Trophoblast cell (in vitro differentiated cells and primary cell): ENCODE measurements around the gene CRIM1.

Experiments used
- DNase-seq, 2 donors: peaks; one replicate each; pipeline ENCODE4 v3.0.0-alpha.2; 2016
- H2AFZ ChIP-seq: 2 replicates; pipeline ENCODE4 v1.6.1; 2013; ENCODE audit warnings: low read length, moderate library complexity, mild to moderate bottlenecking; ENCODE audit not compliant: insufficient read depth, poor library complexity
- H2AK5ac ChIP-seq: 2 replicates; pipeline ENCODE4 v1.6.1; 2013; ENCODE audit warnings: mild to moderate bottlenecking, low read length
- H2BK120ac ChIP-seq: 2 replicates; pipeline ENCODE4 v1.6.1; 2013; ENCODE audit warnings: low read length, mild to moderate bottlenecking, moderate library complexity; ENCODE audit not compliant: insufficient read depth, poor library complexity
- H2BK12ac ChIP-seq: 2 replicates; pipeline ENCODE4 v1.6.1; 2013; ENCODE audit warnings: mild to moderate bottlenecking, low read length, moderate library complexity
- H2BK5ac ChIP-seq: 2 replicates; pipeline ENCODE4 v1.6.1; 2013; ENCODE audit warnings: low read length, low read depth, moderate library complexity, mild to moderate bottlenecking; ENCODE audit not compliant: poor library complexity
- H3K14ac ChIP-seq: 2 replicates; pipeline ENCODE4 v1.6.1; 2013; ENCODE audit warnings: mild to moderate bottlenecking, low read length
- H3K18ac ChIP-seq: 2 replicates; pipeline ENCODE4 v1.6.1; 2013; ENCODE audit warnings: mild to moderate bottlenecking, low read length
- H3K23ac ChIP-seq: 2 replicates; pipeline ENCODE4 v1.6.1; 2013; ENCODE audit warnings: low read length
- H3K27ac ChIP-seq: 2 replicates; pipeline ENCODE4 v1.5.1; 2013; ENCODE audit warnings: low read depth, mild to moderate bottlenecking, inconsistent platforms, low read length, moderate library complexity
- H3K27me3 ChIP-seq: 2 replicates; pipeline ENCODE4 v1.6.1; 2013; ENCODE audit warnings: inconsistent platforms, mild to moderate bottlenecking, low read length, moderate library complexity; ENCODE audit not compliant: insufficient read depth
- H3K36me3 ChIP-seq, 2 experiments: 1 replicate in 1 of 2; 2 replicates in 1 of 2; pipeline ENCODE4 v1.6.1; 2013; ENCODE audit warnings: low read length in 2 of 2, mild to moderate bottlenecking in 2 of 2, moderate library complexity in 1 of 2; ENCODE audit not compliant: insufficient read depth in 2 of 2, control insufficient read depth in 1 of 2
- H3K4ac ChIP-seq: 2 replicates; pipeline ENCODE4 v1.6.1; 2013; ENCODE audit warnings: low read depth, mild to moderate bottlenecking, low read length, moderate library complexity
- H3K4me1 ChIP-seq, 2 experiments: 1 replicate in 1 of 2; 2 replicates in 1 of 2; pipeline ENCODE4 v1.6.1; 2013; ENCODE audit warnings: low read length in 2 of 2, mild to moderate bottlenecking in 2 of 2, moderate library complexity in 1 of 2; ENCODE audit not compliant: insufficient read depth in 2 of 2, control insufficient read depth in 1 of 2
- H3K4me2 ChIP-seq: 2 replicates; pipeline ENCODE4 v1.6.1; 2013; ENCODE audit warnings: inconsistent platforms, mild to moderate bottlenecking, low read length, moderate library complexity
- H3K4me3 ChIP-seq: 2 replicates; pipeline ENCODE4 v1.5.1; 2013; ENCODE audit warnings: mild to moderate bottlenecking, low read depth, low read length, inconsistent platforms
- H3K79me1 ChIP-seq: one replicate; pipeline ENCODE4 v1.6.1; 2013; ENCODE audit warnings: low read length
- H3K79me2 ChIP-seq: 2 replicates; pipeline ENCODE4 v1.6.1; 2013; ENCODE audit warnings: low read length, mild to moderate bottlenecking; ENCODE audit not compliant: control insufficient read depth, insufficient read depth, poor library complexity
- H3K9ac ChIP-seq: 2 replicates; pipeline ENCODE4 v1.6.1; 2013; ENCODE audit warnings: mild to moderate bottlenecking, low read length
- H3K9me3 ChIP-seq: 2 replicates; pipeline ENCODE4 v1.6.1; 2013; ENCODE audit warnings: low read depth, mild to moderate bottlenecking, control low read depth, inconsistent platforms, low read length; ENCODE audit not compliant: insufficient read depth
- H4K12ac ChIP-seq: 2 replicates; pipeline ENCODE4 v1.6.1; 2013; ENCODE audit warnings: low read depth, mild to moderate bottlenecking, low read length, moderate library complexity
- H4K8ac ChIP-seq: 2 replicates; pipeline ENCODE4 v1.6.1; 2013; ENCODE audit warnings: low read depth, mild to moderate bottlenecking, low read length, moderate library complexity
- H4K91ac ChIP-seq: one replicate; pipeline ENCODE4 v1.6.1; 2013; ENCODE audit warnings: low read depth, mild to moderate bottlenecking, low read length, moderate library complexity
- WGBS: extraction: QIAGEN DNeasy Blood & Tissue Kit; methylation state at CpG from one replicate; pipeline ENCODE4 v1.1.7; 2013; ENCODE audit warnings: missing lambda C conversion rate; ENCODE audit not compliant: insufficient read length, insufficient coverage; ENCODE audit errors: extremely low coverage; 5-methylcytosine and 5-hydroxymethylcytosine counted together

Gene CRIM1

DNA sequence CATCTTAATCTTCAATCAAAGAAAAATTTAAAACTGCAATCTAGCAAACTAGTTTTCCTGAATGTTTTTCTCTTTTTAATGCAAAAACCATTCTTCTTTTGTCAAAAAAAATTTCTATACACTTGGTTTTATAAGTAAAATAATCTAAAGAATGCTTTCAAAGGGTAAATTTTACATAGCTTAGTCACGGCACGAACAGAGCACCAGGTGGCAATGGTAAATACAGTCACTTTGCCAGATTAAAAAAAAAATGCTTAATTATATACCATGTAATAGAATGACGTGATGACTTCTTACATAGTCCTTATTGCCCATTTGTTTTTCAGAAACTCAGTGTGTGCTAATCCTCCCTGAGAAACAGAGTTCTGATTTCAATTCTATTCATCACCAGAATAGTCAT, 232.0 kb downstream of the CRIM1 start:
- H3K9me3 ChIP-seq, result no peaks in the 10 kb centered on the region
- no peaks in the 10 kb centered on the region for H3K27me3 ChIP-seq
- no peaks in the 10 kb centered on the region for H3K4me1 ChIP-seq
- no peak overlapping the region for H4K91ac ChIP-seq
- no peak overlapping the region for H4K12ac ChIP-seq
- peaks cover 2% of the 10 kb centered on the region for H3K79me2 ChIP-seq
- H2AFZ ChIP-seq, result no peak overlapping the region
- no peak for DNase-seq
- H3K27ac ChIP-seq, result no peak overlapping the region
- no peak overlapping the region for H2BK120ac ChIP-seq
- H2BK5ac ChIP-seq, result no peak overlapping the region
- no peak overlapping the region for H3K14ac ChIP-seq
- H2AK5ac ChIP-seq, result no peak overlapping the region
- H3K79me1 ChIP-seq, result no peaks in the 10 kb centered on the region
- H3K36me3 ChIP-seq, result peaks cover 13 to 22% of the 10 kb centered on the region in 2 experiments
- no peak overlapping the region for H4K8ac ChIP-seq
- H3K4me2 ChIP-seq, result no peak overlapping the region
- no peak overlapping the region for H3K9ac ChIP-seq
- H2BK12ac ChIP-seq, result no peak overlapping the region
- H3K23ac ChIP-seq, result no peak overlapping the region
- H3K4ac ChIP-seq, result no peak overlapping the region
- no peak overlapping the region for H3K18ac ChIP-seq
- WGBS, result no CpG with 5 or more reads among the region's 3 CpGs
- no peak overlapping the region for H3K4me3 ChIP-seq

DNA sequence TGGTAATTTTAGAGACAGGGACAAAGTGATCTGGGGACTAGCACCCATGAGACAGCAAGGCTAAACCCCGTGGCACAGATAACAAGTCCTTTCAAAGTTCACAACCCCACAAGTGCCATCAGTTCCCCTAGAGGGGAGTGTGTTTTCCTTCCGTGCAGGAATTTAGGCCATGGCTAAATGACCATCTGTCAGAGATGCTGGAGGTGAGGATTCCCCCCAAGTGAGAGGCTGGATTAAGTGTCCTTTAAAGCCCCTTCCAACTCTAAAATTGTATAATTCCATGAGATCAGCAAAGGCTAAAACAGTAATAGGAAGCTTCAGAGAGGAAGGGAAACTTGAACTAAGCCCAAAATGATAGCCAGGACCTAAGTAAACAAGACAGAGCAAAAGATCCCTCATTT, 233.7 kb downstream of the CRIM1 start:
- Histone ChIP-seq H4K8ac (no peak overlapping the region), H4K91ac (no peak overlapping the region), H2BK120ac (no peak overlapping the region), H3K23ac (no peak overlapping the region), H3K4ac (no peak overlapping the region), H3K79me2 (peaks cover 2% of the 10 kb centered on the region), H3K4me1 (no peaks in the 10 kb centered on the region), H2AK5ac (no peak overlapping the region), H2BK12ac (no peak overlapping the region), H3K4me2 (no peak overlapping the region), H3K4me3 (no peak overlapping the region), H3K27ac (no peak overlapping the region), H3K79me1 (no peaks in the 10 kb centered on the region), H4K12ac (no peak overlapping the region), H3K27me3 (no peaks in the 10 kb centered on the region), H3K14ac (no peak overlapping the region), H2BK5ac (no peak overlapping the region), H3K9ac (no peak overlapping the region), H3K36me3 (peaks cover 10 to 16% of the 10 kb centered on the region in 2 experiments), H2AFZ (no peak overlapping the region), H3K9me3 (no peaks in the 10 kb centered on the region), H3K18ac (no peak overlapping the region)
- no peak for DNase-seq
- WGBS, result no CpG with 5 or more reads among the region's 2 CpGs

DNA sequence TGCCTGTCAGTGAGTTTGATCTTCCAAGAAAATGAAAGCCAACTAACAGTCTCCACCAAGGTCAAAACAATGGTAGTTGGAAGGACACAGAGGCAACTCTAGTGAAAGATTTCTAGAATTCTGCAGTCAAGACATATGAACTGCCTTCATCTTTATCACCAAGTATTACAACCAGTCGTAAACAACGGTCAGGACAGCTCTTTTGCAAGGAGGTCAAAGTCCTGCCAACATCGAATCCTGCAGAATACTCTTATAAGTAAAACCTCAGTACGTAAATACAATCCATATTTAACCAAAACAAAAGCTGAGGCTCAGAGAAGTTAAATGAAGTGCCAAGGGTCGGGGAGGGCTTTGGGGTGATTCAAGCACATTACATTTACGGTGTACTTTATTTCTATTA, 239.3 kb downstream of the CRIM1 start:
- no peak overlapping the region for H4K91ac ChIP-seq
- peaks cover 2 to 6% of the 10 kb centered on the region in 2 experiments for H3K36me3 ChIP-seq
- H3K27ac ChIP-seq, result no peak overlapping the region
- H2BK12ac ChIP-seq, result no peak overlapping the region
- H2BK120ac ChIP-seq, result no peak overlapping the region
- H3K4me2 ChIP-seq, result no peak overlapping the region
- no peaks in the 10 kb centered on the region for H3K9me3 ChIP-seq
- no peak overlapping the region for H2AFZ ChIP-seq
- no peaks in the 10 kb centered on the region for H3K27me3 ChIP-seq
- no peak overlapping the region for H2AK5ac ChIP-seq
- peaks cover 8% of the 10 kb centered on the region for H3K79me1 ChIP-seq
- H3K9ac ChIP-seq, result no peak overlapping the region
- no peak overlapping the region for H3K18ac ChIP-seq
- no peak overlapping the region for H3K4me3 ChIP-seq
- no peak overlapping the region for H3K23ac ChIP-seq
- peaks cover 7% of the 10 kb centered on the region in 2 experiments for H3K4me1 ChIP-seq
- no peak overlapping the region for H3K4ac ChIP-seq
- H4K8ac ChIP-seq, result no peak overlapping the region
- H3K14ac ChIP-seq, result no peak overlapping the region
- no peak for DNase-seq
- H2BK5ac ChIP-seq, result no peak overlapping the region
- no CpG with 5 or more reads among the region's 6 CpGs for WGBS
- H3K79me2 ChIP-seq, result peaks cover 10% of the 10 kb centered on the region
- no peak overlapping the region for H4K12ac ChIP-seq

DNA sequence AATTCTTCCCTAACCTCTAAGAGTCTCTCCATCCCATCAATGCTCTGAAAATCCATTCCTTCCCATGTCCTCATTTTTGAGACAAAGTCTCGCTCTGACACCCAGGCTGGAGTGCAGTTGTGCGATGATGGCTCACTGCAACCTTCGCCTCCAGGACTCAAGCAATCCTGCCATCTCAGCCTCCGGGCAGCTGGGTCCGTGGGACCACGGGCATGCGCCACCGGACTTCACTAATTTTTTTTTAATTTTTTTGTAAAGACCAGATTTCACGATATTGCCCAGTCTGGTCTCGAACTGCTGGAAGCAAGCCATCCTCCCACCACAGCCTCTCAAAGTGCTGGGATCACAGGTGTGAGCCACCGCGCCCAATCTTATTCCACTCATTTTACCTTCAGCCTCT, 240.8 kb downstream of the CRIM1 start:
- Histone ChIP-seq H2BK5ac (no peak overlapping the region), H3K4ac (peak overlapping the region; percentile 57), H3K27me3 (no peaks in the 10 kb centered on the region), H3K9me3 (no peaks in the 10 kb centered on the region), H3K4me2 (peak overlapping the region; percentile 85), H4K12ac (no peak overlapping the region), H3K9ac (no peak overlapping the region), H3K36me3 (no peaks in the 10 kb centered on the region), H3K23ac (no peak overlapping the region), H3K4me1 (peaks cover 7 to 10% of the 10 kb centered on the region in 2 experiments), H2AFZ (no peak overlapping the region), H2AK5ac (no peak overlapping the region), H4K8ac (no peak overlapping the region), H3K14ac (no peak overlapping the region), H3K4me3 (no peak overlapping the region), H3K79me1 (peaks cover 8% of the 10 kb centered on the region), H3K27ac (no peak overlapping the region), H2BK12ac (no peak overlapping the region), H3K18ac (peak overlapping the region; percentile 17), H3K79me2 (peaks cover 10% of the 10 kb centered on the region), H4K91ac (no peak overlapping the region), H2BK120ac (no peak overlapping the region)
- DNase-seq, result no peak
- no CpG with 5 or more reads among the region's 12 CpGs for WGBS
